Gastroesophageal sphincter (tissue), 3 donors: Measurements from ENCODE around the gene PLRG1.

Experiments
- EP300 ChIP-seq: sonication (generic); formaldehyde crosslinking; IDR thresholded peaks from one replicate; pipeline ENCODE4 v1.6.1; 2017; ENCODE audit warnings: antibody characterized with exemption, mild to moderate bottlenecking
- POLR2A ChIP-seq, 2 donors: fragments of 450-650 bp; IDR thresholded peaks; one replicate each; pipeline ENCODE4 v1.6.1; 2017; ENCODE audit warnings: antibody characterized with exemption in 2 of 2, mild to moderate bottlenecking in 2 of 2, moderate library complexity in 1 of 2
- POLR2AphosphoS5 ChIP-seq: sonication (generic); formaldehyde crosslinking; IDR thresholded peaks from one replicate; pipeline ENCODE4 v1.6.1; 2017; ENCODE audit warnings: antibody characterized with exemption
- TF ChIP-seq, protein P1 (sequence below), 4 experiments: fragments of 200-600 bp in 2 of 4; fragments of 450-650 bp in 2 of 4; sonication (generic) in 1 of 4; IDR thresholded peaks; one replicate each; pipeline ENCODE4 v1.5.1; 2017 to 2019; ENCODE audit warnings: antibody characterized with exemption in 4 of 4, mild to moderate bottlenecking in 2 of 4, moderate library complexity in 2 of 4

DNA sequence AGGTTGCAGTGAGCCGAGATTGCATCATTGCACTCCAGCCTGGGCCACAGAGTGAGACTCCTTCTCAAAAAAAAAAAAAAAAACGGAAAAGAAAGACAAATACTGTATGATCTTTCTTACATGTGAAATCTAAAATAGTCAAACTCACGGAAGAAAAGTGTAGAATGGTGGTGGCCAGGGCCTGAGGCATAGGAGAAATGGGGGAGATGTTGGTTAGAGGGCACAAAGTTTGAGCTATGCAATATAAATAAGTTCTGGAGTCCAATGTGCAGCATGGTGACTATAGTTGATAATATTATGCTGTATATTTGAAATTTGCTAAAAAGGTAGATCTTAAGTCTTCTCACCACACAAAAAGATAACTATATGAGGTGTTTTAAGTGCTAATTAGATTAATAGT is 41.7 kb upstream of the PLRG1 start:
- no peak for TF ChIP-seq POLR2A (IDR thresholded peaks at IDR 0.05)
- TF ChIP-seq EP300: no peak
- no peak for TF ChIP-seq POLR2AphosphoS5
- TF ChIP-seq, protein P1, sequence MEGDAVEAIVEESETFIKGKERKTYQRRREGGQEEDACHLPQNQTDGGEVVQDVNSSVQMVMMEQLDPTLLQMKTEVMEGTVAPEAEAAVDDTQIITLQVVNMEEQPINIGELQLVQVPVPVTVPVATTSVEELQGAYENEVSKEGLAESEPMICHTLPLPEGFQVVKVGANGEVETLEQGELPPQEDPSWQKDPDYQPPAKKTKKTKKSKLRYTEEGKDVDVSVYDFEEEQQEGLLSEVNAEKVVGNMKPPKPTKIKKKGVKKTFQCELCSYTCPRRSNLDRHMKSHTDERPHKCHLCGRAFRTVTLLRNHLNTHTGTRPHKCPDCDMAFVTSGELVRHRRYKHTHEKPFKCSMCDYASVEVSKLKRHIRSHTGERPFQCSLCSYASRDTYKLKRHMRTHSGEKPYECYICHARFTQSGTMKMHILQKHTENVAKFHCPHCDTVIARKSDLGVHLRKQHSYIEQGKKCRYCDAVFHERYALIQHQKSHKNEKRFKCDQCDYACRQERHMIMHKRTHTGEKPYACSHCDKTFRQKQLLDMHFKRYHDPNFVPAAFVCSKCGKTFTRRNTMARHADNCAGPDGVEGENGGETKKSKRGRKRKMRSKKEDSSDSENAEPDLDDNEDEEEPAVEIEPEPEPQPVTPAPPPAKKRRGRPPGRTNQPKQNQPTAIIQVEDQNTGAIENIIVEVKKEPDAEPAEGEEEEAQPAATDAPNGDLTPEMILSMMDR (IDR thresholded peaks at IDR 0.05): no peak
